ENCODE results near the gene RGS21.

The RGS21 gene

GRCh38 chr1:192402571-192402970 is 85.8 kb downstream of the RGS21 start:
- TF ChIP-seq SIN3A (IDR thresholded peaks at IDR 0.05; ENCODE audit: borderline replicate concordance, insufficient read depth, low read length) (no peak), TAF1 (IDR thresholded peaks at IDR 0.05; ENCODE audit: borderline replicate concordance, insufficient read depth, low read length) (no peak), POLR2AphosphoS5 (IDR thresholded peaks at IDR 0.05; ENCODE audit: low read depth, low read length) (no peak)

DNA sequence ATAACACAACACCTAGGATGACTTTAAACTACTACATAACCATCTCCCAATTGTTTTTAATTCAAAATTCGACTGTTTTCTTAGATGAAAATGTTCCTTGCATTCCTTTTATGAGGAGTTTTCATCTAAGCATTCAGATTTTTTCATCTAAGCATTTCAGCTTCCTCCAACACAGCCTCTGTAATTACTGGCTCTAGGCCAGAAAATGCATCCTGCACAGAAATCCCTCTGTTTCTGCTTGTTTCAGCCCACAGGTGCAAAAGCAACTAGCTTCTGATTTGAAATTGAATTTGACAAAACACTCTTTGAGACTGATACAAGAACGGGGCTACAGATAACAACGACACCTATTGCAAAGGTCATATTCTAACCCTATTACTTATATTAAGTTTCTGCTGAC is 90.4 kb downstream of the RGS21 start:
- no peak for TF ChIP-seq TAF1 (IDR thresholded peaks at IDR 0.05; ENCODE audit: borderline replicate concordance, insufficient read depth, low read length)
- no peak for TF ChIP-seq FOXP2 (optimal IDR thresholded peaks at IDR 0.05; ENCODE audit: borderline replicate concordance, extremely low read depth, extremely low read length, insufficient read depth)
- TF ChIP-seq REST (IDR thresholded peaks at IDR 0.05; ENCODE audit: insufficient read depth in 1 of 2, low read depth in 2 of 2, low read length in 2 of 2) = no peak
- TF ChIP-seq SIN3A (IDR thresholded peaks at IDR 0.05; ENCODE audit: borderline replicate concordance, insufficient read depth, low read length) = no peak
- TF ChIP-seq POLR2AphosphoS5 (IDR thresholded peaks at IDR 0.05; ENCODE audit: low read depth, low read length) = no peak

Measured in PFSK-1 (cell line).